Measurements from ENCODE around the gene SLC38A5.
"Not testable (repeated sequence)": the region's sequence is repeated elsewhere in the genome, so short reads cannot be mapped to it uniquely, and the experiment has no call there.

The SLC38A5 gene

GRCh38 chrX:48429606-48430005 lies 40.5 kb downstream of the SLC38A5 start:
- H3K36me3 Mint-ChIP-seq (ENCODE audit: low read depth); H3K4me3 Mint-ChIP-seq: not testable (repeated sequence)

GRCh38 chrX:48427027-48427716 lies 42.9 kb downstream of the SLC38A5 start:
- not testable (repeated sequence) for H3K36me3 Mint-ChIP-seq (ENCODE audit: low read depth); H3K4me3 Mint-ChIP-seq; H3K4me1 Mint-ChIP-seq (ENCODE audit: low read depth); DNase-seq; H3K27ac Mint-ChIP-seq; H3K9me3 Mint-ChIP-seq
- peaks cover 19% of the 10 kb centered on the region for H3K27me3 Mint-ChIP-seq

More at GRCh38 chrX:48429606-48430005, 40.5 kb downstream of the SLC38A5 start:
- not testable (repeated sequence) for H3K4me1 Mint-ChIP-seq (ENCODE audit: low read depth); H3K27ac Mint-ChIP-seq; DNase-seq; H3K9me3 Mint-ChIP-seq
- peaks cover 40% of the 10 kb centered on the region for H3K27me3 Mint-ChIP-seq

- H3K4me3 Mint-ChIP-seq; H3K27ac Mint-ChIP-seq; H3K4me1 Mint-ChIP-seq (ENCODE audit: low read depth); H3K9me3 Mint-ChIP-seq; H3K27me3 Mint-ChIP-seq; DNase-seq; H3K36me3 Mint-ChIP-seq (ENCODE audit: low read depth): not testable (repeated sequence)
Observed at GRCh38 chrX:48411860-48412259, 58.2 kb downstream of the SLC38A5 start, which contains the start of gene SSX4B. TSS of gene SSX4B (minus strand) at chrX:48411960. CDS start at chrX:48411372, 588 bp downstream.

Measured in activated T-cell treated with anti-CD3 and anti-CD28 coated beads, Interleukin-2, amount 50 U/mL, for 24 hours (primary cell).